Skeletal muscle tissue (tissue), 4 donors: ENCODE results near the gene ELOVL5. TPM values are rescaled to one million over a fixed set of nuclear protein-coding genes. Genes with fewer than 3 reads are reported as not detected.

Source experiments
- H3K27ac ChIP-seq: one replicate; pipeline ENCODE4 v1.7.0; 2013; ENCODE audit warnings: mild to moderate bottlenecking, low read depth, low read length, inconsistent platforms
- H3K27me3 ChIP-seq, 3 donors: one replicate each; pipeline ENCODE4 v1.7.0; 2013; ENCODE audit warnings: low read length in 3 of 3; ENCODE audit not compliant: control insufficient read depth in 3 of 3, insufficient read depth in 3 of 3
- H3K36me3 ChIP-seq, 3 donors: one replicate each; pipeline ENCODE4 v1.7.0; 2013; ENCODE audit warnings: low read length in 3 of 3; ENCODE audit not compliant: control insufficient read depth in 3 of 3, insufficient read depth in 3 of 3
- H3K4me1 ChIP-seq, 3 donors: one replicate each; pipeline ENCODE4 v1.7.0; 2013; ENCODE audit warnings: low read length in 3 of 3, mild to moderate bottlenecking in 3 of 3; ENCODE audit not compliant: control insufficient read depth in 3 of 3, insufficient read depth in 3 of 3
- H3K4me3 ChIP-seq, 3 donors: one replicate each; pipeline ENCODE4 v1.7.0; 2013; ENCODE audit warnings: low read length in 3 of 3
- H3K9ac ChIP-seq, 3 donors: one replicate each; pipeline ENCODE4 v1.7.0; 2013; ENCODE audit warnings: low read length in 3 of 3, mild to moderate bottlenecking in 3 of 3, moderate library complexity in 2 of 3, low read depth in 1 of 3
- H3K9me3 ChIP-seq, 3 donors: one replicate each; pipeline ENCODE4 v1.7.0; 2013; ENCODE audit warnings: low read length in 3 of 3; ENCODE audit not compliant: control insufficient read depth in 3 of 3
- total RNA-seq: library from RNA; depleted of rRNA; stranded (reverse); fragments of >200 nt; gene quantifications from one replicate; pipeline ENCODE4 v1.2.3, GENCODE V29; 2014
- donor health status: Osteomylitis.

ELOVL5 gene
- total RNA-seq, 1 donor from 2014 or later: 30.3 TPM

DNA sequence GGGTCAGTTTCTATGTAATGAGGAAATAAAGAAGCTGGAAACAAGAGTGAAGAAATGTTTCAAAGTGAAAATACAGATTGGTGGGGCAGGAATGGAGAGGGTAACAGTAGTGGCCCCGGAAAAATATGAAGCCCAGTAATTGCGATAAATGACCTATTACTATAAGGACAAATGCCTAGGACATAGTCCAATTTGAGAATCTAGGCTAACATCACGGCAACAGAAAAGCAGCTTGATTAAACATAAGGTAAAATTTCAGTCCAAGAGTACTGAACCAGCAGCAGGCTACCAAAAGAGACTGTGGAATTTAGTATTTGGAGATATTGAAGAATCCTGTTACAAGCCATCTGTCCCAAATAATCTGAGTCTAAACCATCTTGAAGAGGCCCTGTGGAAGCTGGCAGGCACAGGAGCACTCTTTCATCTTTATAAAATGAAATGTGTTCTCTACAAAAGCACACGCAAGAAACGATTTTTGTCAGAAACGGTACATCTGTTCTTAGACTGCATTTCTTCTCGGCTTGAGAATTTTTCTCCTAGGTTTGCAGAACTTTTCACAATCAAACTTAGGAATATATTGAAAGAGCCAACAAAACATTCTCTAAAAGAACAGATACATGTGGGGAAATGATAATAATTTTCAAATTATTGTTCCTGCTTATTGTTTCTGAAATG is 49.3 kb downstream of the ELOVL5 start:
- Histone ChIP-seq H3K27me3 (no peaks in the 10 kb centered on the region), H3K4me1 (peaks cover 17 to 24% (median 18%) of the 10 kb centered on the region in 3 donors), H3K36me3 (no peaks in the 10 kb centered on the region), H3K9ac (no peak overlapping the region), H3K9me3 (no peaks in the 10 kb centered on the region), H3K27ac (no peak overlapping the region), H3K4me3 (no peak overlapping the region)

DNA sequence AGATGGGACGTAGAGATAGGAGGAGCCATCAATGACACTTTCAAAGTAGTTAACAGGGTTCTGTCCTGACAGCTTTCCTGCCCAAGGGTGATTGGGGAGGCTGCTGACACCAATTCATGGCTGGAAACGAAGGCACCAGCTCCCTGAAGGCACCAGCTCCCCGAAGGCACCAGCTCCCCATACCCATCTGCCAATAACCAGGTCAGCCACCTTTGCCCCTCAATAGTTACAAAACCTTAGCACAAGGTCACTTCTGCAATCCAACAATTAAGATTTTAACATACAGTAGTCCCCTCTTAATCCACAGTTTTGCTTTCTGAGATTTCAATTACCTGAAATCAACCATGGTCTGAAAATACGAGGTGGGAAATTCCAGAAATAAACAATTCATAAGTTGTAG is 51.7 kb downstream of the ELOVL5 start:
- Histone ChIP-seq H3K36me3 (peaks cover 0 to 7% (median 0%) of the 10 kb centered on the region in 3 donors), H3K9me3 (no peaks in the 10 kb centered on the region), H3K4me1 (peaks cover 13 to 16% (median 14%) of the 10 kb centered on the region in 3 donors), H3K4me3 (no peak overlapping the region), H3K27ac (no peak overlapping the region), H3K9ac (no peak overlapping the region), H3K27me3 (no peaks in the 10 kb centered on the region)

DNA sequence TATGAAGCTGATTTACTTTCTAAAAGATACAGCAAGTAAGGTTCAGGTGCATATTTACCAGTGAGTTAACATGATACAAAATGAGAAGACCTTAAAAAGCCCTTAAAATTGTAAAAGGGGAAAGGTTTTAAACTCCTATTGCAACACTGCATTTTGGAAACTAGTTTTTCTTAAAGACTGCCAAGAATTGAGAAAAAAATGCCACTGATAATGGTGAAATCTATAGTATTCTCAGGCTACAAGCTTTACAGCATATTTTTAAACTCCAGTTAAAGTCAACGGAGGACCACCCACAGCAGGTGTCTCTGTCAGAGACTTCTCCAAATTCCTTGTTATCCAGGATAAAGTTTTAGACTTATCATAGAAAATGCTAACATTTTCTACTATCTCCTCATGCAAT is 53.6 kb downstream of the ELOVL5 start:
- H3K4me1 ChIP-seq: peaks cover 3 to 5% (median 3%) of the 10 kb centered on the region in 3 donors

DNA sequence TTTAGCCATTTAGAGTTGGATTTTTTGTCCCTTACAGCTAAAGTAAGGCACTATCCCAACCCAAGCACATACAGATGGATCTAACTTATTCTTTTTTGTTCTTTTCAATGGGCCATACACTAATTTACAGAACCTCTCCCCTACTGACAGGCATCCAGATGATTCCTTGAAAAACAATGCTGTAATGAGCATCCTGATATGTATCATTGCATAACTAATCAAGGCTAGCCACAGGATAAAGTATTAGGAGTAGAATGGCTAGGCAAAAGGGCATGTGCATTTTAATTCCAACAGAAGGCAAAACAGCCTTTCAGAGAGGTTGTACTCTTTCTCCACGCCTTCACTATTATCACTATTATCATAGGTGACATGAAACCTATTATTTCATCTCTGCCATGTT is 54.1 kb downstream of the ELOVL5 start:
- Histone ChIP-seq H3K27me3 (no peaks in the 10 kb centered on the region), H3K36me3 (peaks cover 0 to 7% (median 0%) of the 10 kb centered on the region in 3 donors), H3K4me1 (peaks cover 0 to 2% (median 0%) of the 10 kb centered on the region in 3 donors)

More for the DNA sequence above, 53.6 kb downstream of the ELOVL5 start:
- Histone ChIP-seq H3K27me3 (no peaks in the 10 kb centered on the region), H3K36me3 (peaks cover 0 to 7% (median 0%) of the 10 kb centered on the region in 3 donors), H3K4me3 (no peak overlapping the region), H3K27ac (no peak overlapping the region), H3K9me3 (no peaks in the 10 kb centered on the region), H3K9ac (no peak overlapping the region)

DNA sequence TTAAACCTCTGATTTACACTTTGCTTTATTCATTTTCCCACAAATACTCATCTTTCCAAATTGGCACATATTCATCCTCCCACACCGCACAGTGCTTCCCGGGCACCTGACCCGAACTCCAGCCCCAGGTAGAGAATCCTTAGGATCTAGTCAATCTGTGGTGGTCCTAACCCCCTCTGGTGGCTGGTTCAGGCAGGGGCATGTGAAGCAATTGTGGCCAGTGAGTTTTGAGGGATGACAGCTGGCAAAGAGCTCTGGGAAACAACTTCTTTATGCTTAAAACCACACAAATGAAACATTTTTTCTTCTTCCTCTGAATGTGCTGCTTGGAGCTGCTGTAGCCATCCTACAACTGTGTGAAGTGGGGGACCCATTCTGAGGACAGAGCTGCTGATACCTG is 54.7 kb downstream of the ELOVL5 start:
- H3K27ac ChIP-seq: no peak overlapping the region
- H3K9ac ChIP-seq: no peak overlapping the region
- H3K4me3 ChIP-seq: no peak overlapping the region
- H3K27me3 ChIP-seq: no peaks in the 10 kb centered on the region
- peaks cover 0 to 7% (median 0%) of the 10 kb centered on the region in 3 donors for H3K36me3 ChIP-seq
- H3K9me3 ChIP-seq: no peaks in the 10 kb centered on the region
- H3K4me1 ChIP-seq: peaks cover 0 to 2% (median 0%) of the 10 kb centered on the region in 3 donors

More for the DNA sequence above, 54.1 kb downstream of the ELOVL5 start:
- H3K4me3 ChIP-seq: no peak overlapping the region
- H3K9ac ChIP-seq: no peak overlapping the region
- H3K27ac ChIP-seq: no peak overlapping the region
- no peaks in the 10 kb centered on the region for H3K9me3 ChIP-seq

DNA sequence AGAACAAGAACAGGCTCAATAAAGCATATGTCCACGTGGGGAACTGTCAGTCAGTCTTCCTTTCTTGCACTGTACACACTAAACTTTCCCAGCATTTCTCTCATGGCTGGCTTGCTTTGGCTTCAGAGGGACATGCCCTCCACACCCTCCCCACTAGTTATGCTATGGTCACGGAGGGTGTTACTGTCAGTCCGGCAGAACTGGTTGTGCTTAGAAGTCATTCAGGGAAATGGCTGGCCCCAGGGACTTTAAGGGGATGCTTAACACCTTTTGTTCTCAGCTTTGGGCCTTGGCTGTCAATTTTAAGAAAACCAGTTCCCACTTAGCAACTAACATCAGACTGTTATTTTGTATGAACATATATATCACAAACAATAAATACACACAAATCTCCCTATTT is 55.1 kb downstream of the ELOVL5 start:
- Histone ChIP-seq H3K4me1 (peaks cover 0 to 2% (median 0%) of the 10 kb centered on the region in 3 donors), H3K27ac (no peak overlapping the region), H3K36me3 (peaks cover 0 to 7% (median 0%) of the 10 kb centered on the region in 3 donors), H3K9ac (no peak overlapping the region), H3K27me3 (no peaks in the 10 kb centered on the region), H3K9me3 (no peaks in the 10 kb centered on the region), H3K4me3 (no peak overlapping the region)

DNA sequence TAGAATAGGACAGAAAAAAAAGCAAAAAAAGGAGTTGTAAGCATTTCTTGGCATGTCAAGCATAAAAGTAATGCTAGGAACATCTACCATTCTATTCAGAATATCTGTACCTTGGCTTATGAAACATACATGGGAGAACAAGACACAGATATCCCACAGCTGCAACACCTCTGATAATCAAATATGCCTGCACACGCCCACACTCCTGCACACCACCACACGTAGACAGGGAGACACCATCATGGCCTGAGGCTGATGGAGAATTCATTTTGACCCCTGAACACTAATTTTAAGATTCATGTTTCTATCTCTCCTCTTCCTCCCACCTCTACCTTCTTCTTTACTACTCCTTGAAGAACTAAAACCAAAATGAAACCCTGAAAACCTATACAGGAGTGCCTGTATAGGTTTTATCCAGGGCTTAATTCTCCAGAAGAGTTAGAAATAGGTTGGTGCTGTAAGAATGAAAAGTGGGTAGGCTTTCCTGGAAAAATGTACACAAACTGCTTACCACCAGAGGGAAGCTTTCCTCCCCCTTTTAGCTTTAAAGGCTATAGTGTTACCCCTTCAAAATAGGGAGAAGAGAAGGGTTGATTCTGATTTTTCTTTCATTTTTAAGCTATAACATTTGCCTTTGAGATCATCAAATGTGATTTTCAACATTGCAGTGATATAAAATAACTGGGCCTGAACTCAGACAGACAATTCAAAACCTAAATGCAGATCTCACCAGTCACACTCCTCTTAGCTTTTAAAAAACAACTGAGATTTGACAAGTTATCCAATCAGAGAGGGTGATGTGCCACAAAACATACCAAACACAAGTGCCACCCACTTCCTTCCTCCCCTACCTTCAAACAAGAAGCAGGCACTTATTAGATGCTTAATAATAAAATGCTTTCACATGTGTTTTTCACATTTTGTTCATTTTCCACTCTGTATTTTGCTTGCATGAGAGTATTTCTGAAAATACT is 57.9 kb downstream of the ELOVL5 start:
- Histone ChIP-seq H3K36me3 (peaks cover 0 to 7% (median 0%) of the 10 kb centered on the region in 3 donors), H3K4me1 (peaks cover 0 to 4% (median 0%) of the 10 kb centered on the region in 3 donors), H3K27ac (no peak overlapping the region), H3K9me3 (no peaks in the 10 kb centered on the region), H3K4me3 (no peak overlapping the region), H3K9ac (no peak overlapping the region), H3K27me3 (no peaks in the 10 kb centered on the region)

DNA sequence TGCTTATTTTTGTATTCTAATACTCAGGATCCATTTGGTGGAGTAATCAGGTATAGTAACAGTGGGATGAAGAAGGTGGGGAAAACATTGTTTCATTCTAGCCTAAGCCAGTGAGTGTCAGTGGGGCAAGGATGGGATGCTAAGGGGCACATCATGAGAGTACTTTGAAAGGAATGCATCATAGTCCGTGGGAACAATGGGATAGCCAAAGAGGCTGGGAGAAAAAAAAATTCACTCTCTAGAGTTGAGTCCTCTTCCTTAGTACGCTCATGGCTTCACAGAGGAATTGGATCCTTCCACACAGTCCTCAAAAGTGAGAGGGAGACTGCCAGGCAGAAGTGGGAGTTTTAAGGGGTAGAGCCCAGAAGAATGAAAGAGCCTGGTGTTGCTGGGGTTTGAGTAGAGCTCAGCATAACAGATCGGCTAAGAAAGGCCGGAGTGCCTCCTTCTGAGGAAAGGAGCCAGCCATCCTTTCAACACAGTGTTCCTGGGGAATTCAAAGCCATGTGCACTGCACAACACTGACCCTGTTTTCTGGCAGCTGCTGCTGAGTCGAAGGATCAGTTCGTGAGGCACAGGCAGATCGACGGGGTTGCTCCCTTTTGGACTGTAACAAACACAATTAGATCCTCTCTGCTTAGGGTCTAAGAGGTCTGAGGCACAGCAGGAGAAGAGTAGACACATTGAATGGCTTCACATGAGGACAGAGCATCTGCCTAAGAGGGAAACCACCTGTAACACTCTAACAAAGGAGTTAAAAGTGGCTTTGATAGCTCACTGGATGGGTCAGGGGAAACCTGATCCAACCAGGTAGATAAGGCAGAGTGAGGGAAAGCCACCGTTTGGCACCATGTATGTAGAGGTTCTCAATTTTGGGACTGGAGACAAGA is 61.2 kb downstream of the ELOVL5 start:
- Histone ChIP-seq H3K27me3 (no peaks in the 10 kb centered on the region), H3K27ac (no peak overlapping the region), H3K9ac (no peak overlapping the region), H3K4me1 (peaks cover 0 to 4% (median 4%) of the 10 kb centered on the region in 3 donors), H3K4me3 (no peak overlapping the region), H3K36me3 (no peaks in the 10 kb centered on the region), H3K9me3 (no peaks in the 10 kb centered on the region)

DNA sequence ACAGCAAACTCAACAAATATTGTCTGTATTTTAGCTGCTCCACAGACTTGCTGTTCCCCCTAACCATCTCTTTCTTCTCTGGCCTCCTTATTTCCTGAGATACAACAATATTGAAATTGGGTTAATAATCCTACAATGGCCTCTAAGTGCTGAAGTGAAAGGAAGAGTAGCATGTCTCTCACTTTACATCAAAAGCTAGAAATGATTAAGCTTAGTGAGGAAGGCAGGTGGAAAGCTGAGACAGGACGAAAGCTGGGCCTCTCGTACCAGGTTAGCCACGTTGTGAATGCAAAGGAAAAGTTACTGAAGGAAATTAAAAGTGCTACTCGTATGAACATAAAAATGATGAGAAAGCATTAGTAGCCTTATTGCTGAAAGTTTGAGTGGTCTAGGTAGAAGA is 63.8 kb downstream of the ELOVL5 start:
- Histone ChIP-seq H3K9ac (no peak overlapping the region), H3K4me3 (no peak overlapping the region), H3K27ac (no peak overlapping the region), H3K4me1 (peaks cover 4 to 13% (median 10%) of the 10 kb centered on the region in 3 donors), H3K27me3 (no peaks in the 10 kb centered on the region), H3K36me3 (no peaks in the 10 kb centered on the region), H3K9me3 (no peaks in the 10 kb centered on the region)
